ENCODE measurements around the gene ATP6V0A4.
"Not testable (repeated sequence)": the region's sequence is repeated elsewhere in the genome, so short reads cannot be mapped to it uniquely, and the experiment has no call there.

Gene ATP6V0A4

DNA sequence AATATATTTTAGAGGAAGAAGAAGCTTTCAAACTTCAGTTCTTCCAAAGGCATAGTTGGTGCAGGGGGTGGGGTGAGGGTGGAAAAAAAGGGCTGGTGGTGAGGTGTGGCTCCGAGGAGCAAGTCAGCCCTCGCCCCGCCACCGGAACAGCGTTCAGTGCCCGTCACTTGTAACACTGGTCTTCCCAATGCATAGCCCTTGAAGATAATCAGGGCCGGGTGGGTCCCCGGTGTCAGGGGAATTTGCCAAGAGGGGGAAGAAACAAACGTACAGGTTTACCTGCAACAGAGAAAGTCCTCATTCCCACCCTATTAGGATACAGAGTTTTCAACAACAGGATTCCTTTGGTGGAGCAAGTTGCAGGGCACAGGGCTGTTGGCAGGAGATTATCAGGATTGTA, 98.3 kb downstream of the ATP6V0A4 start:
- DNase-seq (ENCODE audit: low read depth), result no peak

DNA sequence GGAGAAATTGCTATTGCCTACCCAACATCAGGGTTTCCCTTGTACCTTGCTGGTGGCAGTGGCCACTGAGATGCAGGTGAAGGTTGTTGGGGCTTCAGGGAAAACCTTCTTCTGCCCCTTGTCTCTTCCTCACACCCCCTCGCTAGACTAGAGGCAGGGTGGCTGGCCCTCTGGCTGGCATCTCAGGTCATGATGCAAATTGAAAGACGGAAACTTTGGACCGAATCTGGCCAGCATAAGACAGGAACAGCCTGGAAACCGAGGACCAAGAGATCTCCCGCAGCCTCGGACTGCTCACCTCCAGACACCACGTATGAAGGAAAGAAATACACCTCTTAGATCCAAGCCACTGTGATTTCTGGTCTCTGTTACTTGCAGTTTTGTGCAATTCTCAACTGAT, 99.7 kb downstream of the ATP6V0A4 start:
- DNase-seq (ENCODE audit: low read depth), result no peak

DNA sequence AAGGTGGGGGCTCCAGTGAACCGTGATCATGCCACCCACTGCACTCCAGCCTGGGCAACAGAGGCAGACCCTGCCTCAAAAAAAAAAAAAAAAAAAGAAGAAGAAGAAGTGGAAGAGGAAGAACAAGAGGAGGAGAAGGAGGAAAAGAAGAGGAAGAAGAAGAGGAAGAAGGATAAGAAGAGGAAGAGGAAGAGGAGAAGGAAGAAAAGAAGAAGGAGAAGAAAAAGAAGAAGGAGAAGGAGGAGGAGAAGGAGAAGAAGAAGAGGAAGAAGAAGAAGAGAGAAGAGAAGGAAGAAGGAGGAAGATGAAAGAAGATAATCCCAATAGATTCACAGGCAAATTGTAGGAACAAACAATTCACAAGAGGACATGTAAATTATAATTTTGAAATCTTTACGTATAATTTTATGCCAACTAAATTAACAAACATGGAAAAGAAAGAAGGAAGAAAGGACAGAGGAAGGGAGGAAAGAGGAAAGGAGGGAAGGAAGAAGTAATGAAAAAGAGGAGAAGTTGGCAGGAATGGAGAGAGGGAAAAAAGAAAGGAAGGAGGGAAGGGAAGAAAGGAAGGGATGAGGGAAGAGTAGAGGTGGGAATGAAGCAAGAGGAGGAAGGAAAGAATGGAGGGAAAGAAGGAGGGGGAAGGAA, 100.3 kb downstream of the ATP6V0A4 start:
- DNase-seq (ENCODE audit: low read depth), result no peak

DNA sequence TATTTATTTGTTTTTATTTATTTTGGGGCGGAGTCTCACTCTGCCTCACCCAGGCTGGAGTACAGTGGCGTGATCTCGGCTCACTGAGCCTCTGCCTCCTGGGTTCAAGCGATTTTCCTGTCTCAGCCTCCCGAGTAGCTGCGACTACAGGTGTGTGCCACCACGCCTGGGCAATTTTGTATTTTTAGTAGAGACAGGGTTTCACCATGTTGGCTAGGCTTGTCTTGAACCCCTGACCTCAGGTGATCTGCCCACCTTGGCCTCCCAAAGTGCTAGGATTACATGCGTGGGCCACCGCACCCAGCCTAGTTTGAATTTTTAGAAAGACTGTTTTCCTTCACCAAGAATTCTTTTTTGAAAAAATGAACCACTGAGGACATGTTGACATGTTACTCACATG, 102.2 kb downstream of the ATP6V0A4 start:
- DNase-seq (ENCODE audit: low read depth), result not testable (repeated sequence)

DNA sequence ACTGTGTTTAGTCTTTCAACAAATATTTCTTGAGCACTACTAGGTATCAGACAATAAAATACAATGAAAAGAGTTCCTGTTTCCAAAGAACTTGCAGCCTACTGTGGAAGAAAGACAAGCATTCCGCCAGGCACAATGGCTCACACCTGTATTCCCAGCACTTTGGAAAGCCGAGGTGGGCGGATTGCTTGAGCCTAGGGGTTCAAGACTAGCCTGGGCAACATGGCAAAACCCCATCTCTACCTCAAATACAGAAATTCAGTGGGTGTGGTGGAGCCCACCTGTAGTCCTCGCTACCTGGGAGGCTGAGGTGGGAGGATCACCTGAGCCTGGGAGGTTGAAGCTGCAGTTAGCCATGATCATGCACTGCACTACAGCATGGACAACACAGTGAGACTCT, 102.9 kb downstream of the ATP6V0A4 start:
- no peak for DNase-seq (ENCODE audit: low read depth)

DNA sequence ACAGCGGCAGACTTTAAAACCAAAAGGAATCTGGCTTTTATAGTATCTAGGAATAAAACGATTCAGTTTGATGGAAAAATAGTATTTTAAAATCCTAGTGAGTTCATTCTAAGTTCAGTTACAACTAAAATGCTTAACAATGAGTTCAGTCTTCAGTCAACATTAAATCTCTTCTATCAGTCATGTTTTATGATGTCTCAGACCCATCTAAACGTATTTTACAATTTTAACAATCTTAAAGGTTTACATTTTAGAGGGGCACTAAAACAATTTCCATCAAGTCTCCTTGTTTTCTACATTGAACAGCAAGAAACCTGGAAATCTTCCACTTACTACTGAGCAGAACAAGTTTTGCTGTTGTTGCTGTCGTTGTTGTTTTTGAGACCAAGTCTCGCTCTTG, 106.8 kb downstream of the ATP6V0A4 start:
- DNase-seq (ENCODE audit: low read depth), result no peak

DNA sequence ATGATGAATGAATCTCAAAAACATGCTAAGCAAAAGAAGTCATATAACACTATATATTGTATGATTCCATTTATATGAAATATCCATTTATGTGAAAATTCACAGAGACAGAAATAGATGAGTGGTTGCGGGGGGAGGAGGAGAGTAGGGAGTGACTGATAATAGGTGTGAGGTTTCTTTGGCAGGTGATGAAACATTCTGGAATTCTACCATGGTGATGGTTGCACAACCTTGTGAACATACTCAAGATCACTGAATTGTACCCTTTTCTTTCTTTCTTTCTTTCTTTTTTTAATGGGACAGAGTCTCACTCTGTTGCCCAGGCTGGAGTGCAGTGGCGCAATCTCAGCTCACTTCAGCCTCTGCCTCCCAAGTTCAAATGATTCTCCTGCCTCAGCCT, 107.5 kb downstream of the ATP6V0A4 start:
- DNase-seq (ENCODE audit: low read depth), result no peak

DNA sequence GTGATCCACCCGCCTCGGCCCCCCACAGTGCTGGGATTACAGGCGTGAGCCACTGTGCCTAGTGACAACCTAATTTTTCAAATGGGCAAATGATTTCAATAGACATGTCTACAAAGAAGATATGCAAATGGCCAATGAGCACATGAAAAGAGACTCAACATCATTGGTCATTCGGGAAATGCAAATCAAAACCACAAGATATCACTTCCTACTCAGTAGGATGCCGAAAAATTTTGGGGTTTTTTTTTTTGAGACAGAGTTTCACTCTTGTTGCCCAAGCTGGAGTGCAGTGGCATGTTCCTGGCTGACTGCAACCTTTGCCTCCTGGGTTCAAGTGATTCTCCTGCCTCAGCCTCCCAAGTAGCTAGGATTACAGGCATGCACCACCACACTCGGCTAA, 110.0 kb downstream of the ATP6V0A4 start:
- DNase-seq (ENCODE audit: low read depth), result not testable (repeated sequence)

DNA sequence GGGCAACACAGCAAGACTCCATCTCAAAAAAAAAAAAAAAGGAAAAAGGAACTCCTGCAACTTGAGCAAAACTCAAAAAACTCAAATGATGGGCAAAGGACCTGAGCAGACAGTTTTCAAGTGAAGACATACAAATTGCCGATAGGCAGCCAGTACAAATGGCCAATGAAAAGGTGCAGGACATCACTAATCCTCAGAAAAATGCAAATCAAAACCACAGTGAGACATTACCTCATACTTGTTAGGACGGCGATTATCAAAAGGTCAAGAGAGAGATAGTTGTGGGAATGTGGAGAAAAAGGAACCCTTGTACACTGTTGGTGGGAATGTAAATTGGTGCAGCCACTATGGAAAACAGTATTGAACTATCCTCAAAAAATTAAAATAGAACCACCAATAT, 113.7 kb downstream of the ATP6V0A4 start:
- DNase-seq (ENCODE audit: low read depth), result peak; percentile 24

DNA sequence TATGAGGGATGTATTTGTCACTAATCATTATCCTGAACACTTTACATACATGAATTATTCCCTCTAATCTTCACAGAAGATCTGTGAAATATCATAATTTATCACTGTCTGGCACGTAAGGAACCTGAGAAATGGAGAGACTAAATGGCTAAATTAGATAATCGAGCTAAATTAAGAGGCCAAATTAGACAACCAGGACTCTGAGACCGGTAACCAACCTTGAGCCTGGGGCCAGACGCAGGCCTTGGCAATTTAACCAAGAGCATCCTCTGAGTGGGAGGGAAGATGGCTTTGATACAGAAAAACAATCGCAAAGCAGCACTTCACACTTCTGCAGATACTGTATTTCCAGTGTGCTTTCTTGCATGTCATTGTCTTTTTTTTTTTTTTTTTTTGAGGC, 118.2 kb downstream of the ATP6V0A4 start:
- DNase-seq (ENCODE audit: low read depth), result no peak

DNA sequence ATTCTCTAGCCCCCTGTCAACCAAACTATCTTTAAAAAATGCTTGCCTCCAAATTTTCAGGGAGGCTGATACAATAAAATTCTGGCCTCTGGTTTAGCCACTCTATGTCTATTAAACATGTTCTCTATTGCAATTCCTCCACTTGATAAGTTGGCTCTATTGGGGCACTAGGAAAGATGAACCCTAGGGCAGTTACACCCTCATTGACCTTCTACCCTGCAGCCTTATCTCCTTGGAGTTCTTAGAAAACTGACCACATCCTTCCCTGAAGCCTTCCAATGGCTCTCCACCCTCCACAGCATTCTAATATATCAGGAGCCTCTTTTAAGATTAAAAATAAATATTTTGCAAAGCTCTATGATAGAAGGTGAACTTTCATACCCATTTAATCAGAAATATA, 127.4 kb downstream of the ATP6V0A4 start:
- DNase-seq (ENCODE audit: low read depth), result no peak

DNA sequence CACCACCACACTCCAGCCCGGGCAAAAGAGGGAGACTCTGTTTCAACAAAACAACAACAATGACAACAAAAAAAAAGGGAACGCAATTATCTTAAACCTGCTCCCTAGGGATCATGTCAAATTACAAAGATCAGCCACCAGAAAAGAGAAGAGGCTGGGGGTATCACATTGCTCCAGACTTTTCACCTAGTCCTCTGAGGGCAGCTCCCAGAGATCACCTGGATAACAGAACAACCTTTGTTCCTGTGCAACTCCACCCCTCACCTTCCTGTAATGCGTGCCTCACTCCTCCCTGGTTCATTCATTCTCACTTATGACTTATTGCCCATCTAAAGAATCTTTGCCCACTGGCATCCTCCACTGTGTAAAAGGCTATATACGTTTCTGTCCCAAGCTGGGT, 128.6 kb downstream of the ATP6V0A4 start:
- DNase-seq (ENCODE audit: low read depth), result no peak

DNA sequence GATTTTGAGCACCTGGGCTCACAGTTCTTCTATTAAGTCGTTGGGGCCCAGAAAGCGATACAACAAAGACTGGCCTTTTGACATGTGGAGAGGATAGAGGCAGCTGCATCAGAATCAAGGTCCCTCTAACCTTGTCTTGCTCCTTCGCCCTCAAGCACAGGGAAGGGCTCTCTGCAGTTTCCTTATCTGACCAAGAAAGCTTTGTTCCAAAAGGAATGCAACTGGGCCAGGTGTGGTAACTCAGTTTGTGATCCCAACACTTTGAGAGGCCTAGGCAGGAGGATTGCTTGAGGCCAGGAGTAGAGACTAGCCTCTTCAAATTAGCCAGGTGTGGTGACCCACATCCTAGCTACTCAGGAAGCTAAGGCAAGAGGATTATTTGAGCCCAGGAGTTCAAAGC, 129.1 kb downstream of the ATP6V0A4 start:
- no peak for DNase-seq (ENCODE audit: low read depth)

DNA sequence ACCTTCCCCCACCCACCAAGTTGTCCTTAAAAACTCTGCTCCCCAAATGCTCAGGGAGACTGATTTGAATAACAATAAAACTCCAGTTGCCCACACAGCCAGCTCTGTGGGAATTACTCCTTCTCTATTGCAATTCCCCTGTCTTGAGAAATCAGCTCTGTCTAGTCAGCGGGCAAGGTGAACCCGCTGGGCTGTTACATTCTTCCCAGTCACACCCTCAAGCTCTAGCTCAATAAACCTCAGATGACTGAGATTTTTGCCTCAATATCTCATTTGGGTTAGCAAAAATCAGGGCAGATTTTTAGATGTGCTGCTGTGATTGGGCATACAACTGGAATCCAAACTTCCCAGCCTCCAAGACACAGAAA, 129.8 kb downstream of the ATP6V0A4 start:
- DNase-seq (ENCODE audit: low read depth), result no peak

DNA sequence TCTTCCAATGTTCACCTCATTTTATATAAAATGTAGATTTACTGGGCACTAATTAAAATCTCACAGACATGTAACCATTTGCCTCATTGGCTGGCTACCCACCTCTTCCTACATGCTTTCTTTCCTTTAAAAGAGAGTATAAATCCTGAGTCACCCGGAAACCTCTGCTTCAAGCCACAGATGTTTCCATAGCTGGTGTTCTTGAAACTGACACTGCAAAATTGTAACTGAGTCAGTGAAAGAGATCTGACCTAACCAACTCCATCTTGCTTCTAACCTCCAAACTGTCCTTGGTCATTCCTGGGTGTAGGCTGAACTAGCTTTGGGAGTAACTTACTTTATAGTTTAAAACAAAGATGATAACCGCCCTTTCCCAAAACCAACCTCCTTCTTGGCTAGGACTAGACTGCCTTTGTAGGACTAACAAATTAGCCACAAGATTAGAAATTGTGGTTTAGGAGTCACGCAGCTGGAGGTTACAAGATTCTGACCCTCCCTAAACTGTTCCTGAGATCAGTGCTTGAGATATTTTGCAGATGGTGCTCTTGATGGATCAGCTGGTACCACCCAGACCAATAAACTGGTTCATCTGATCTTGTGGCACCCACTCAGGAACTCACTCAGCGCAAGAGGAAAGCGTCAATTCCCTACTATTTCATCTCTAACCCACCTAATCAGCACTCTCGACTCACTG, 130.3 kb downstream of the ATP6V0A4 start:
- DNase-seq (ENCODE audit: low read depth), result no peak

DNA sequence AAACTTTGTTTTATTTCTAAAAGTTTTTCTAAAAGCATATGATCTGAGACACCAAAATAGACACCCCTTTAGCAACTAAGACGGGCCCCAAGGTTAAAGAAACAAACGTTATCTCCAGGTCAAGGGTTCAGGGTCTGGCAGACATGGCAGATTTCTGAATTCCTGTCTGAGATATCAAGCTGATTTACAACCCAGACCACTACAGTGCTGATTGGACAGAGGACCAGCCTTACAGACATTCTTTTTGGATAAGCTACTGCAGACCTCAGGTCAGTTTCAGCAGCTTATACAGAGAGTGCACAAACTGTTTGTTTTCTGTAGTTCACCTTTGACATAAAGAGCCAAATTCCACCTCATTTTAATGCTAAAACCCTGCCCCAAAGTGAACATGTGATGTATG, 131.6 kb downstream of the ATP6V0A4 start:
- DNase-seq (ENCODE audit: low read depth), result peak; percentile 11

DNA sequence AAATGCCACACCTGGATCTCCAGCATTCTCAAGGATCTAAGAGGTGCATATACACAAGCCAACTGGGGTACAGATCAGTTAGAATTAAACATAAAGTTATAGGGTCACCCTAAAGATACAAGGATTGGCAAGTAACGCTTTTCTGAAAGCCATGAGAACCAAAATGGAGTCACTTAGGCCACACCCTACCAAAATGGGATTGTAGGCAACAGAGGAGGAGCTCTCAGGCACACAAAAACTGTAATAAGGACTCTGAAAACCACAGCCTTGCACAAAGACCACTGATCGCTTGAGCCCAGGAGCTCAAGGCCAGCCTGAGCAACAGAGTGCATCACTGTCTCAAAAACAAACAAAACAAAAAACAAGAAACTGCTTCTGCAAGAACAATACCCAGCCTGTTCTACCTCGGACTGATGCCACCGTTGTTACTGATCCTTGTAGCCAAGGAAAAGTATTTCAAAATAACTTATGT, 132.3 kb downstream of the ATP6V0A4 start:
- DNase-seq (ENCODE audit: low read depth), result no peak

DNA sequence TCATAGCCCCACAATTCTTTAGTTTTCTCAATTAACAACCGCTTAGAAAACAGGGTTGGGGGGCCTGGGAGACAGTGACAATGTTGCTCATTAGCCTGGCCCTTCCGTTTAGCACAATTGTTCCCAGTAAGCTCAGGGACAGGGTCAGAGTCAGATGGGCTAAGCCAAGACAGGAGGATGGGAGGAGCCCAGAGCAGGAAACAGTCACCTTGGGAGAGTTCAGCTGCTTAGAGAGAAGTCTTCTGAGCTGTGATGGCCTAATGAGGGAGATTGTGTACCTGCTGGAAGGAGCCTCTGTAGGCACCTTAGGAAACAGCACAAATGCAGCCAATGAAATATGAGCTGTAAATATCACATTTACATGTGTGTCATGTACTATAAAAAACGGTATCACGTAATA, 132.7 kb downstream of the ATP6V0A4 start:
- no peak for DNase-seq (ENCODE audit: low read depth)

DNA sequence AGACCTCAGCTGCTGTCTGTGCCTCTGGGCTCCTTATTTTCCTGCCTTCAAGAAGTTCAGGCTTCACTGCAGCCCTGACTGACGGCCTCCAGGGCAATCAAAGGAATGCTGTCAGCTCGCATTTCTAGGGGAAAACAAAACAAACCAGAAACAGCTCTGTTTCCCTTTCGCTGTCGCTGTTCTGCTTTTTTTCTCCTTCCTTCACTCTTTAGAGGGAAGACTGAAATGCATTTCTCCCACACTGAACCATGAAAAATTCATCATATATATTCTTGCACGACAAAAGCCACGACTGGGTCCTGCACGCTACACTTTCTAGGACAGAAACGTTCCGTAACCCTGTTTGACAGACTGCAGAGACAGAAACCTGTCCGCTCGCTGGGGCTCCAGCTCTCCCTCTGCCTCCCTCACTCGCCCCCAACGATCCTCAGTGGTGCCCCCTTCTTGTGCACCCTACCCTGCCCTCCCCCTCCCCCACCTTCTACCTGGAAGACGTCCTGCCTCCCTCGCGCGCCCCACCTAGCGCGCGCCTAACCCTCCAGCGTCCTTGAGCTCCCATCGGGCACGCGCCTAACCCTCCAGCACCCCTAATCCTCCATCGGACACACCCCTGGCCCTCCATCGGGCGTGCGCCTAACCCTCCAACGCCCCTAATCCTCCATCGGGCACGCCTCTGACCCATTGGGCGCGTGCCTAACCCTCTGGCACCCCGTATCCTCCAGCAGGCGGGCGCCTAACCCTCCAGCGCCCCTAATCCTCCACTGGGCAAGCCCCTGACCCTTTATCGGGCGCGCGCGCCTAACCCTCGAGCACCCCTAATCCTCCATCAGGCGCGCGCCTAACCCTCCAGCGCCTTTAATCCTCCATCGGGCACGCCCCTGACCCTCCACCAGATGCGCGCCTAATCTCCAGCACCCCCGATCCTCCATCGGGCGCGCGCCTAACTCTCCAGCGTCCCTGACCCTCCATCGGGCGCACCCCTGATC, 134.0 kb downstream of the ATP6V0A4 start:
- DNase-seq (ENCODE audit: low read depth), result peak; percentile 25

DNA sequence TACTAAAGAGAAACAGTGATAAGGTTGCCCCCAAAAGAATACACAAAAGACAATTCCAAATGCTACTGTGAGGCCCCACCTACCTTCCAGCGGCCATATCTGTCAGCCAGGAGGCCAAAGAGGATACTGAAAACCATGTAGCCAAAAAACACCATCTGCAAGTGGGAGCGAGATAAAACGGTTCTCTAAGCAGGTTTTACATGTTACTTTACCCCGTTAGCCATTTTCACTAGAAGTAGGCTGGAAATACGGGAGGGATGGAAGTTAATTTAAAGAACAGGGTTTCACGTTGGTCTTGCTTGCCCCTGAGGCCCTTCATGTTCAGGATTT, 135.0 kb downstream of the ATP6V0A4 start:
- no peak for DNase-seq (ENCODE audit: low read depth)

DNA sequence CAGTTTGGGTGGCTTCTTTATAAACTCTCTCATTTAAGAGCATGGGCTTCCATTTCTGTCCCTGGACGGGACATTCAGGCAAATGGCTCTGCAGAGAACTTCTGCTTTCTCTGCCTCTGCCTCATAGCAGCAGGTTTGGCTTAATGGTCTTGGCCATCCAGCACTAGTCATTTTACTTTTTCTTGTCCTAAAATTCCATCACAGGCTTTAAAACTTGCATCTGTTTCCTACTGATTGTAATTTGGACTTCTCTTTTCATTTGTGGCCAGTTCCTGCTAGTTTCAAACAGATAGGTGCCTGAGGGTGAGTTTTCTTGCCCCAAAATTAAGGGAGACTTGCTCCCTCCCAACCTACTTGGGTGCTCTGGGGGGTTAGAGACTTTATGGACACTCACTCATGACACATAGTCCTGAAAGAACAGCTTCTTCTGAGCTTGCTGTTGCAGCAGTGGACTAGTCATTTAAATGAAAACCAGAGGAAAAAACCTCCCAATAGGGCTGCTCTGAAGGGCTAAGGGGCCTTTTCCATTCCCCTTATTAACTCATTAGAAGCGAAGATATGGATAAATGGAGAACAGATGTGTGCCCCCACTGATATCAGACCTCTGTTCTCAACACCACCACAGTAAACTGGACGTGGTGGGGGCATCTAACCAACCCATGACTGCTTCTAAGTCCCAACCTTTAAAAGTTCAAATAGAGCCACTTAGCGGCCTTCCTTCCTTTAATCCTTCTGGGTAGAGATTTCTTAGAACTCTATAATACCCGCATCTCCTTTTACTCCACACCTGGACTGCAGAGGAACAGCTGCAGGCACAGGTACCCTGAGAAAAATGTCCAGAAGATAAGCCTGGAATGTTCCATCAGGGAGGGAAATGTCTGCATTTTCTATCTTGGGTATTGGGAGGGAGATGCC, 135.7 kb downstream of the ATP6V0A4 start:
- DNase-seq (ENCODE audit: low read depth), result no peak
